Right forelimb (tissue), 1 donor: ENCODE results near the gene MOCOS.

ENCODE experiments used
- DNase-seq: peaks from one replicate; pipeline ENCODE4 v3.0.0-alpha.2; 2018

MOCOS gene

DNA sequence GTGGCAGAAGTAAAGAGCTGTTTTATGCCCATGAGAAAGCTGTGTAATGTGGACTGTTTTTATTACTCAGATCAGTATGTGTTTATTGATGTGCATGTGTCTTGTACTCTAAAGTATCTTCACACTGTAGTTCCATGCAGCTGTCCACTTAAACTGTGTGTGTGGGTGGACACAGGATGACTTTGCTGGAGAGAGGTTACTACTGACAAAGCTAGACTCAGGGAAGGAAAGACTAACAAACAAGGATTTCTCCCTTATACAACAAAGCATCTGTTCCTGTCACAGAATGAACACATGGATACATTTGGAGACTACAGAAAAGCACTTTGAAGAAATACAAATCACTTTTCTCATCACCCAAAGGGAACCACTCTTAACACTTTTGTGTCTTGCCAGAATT, 120.2 kb downstream of the MOCOS start:
- no peak for DNase-seq

DNA sequence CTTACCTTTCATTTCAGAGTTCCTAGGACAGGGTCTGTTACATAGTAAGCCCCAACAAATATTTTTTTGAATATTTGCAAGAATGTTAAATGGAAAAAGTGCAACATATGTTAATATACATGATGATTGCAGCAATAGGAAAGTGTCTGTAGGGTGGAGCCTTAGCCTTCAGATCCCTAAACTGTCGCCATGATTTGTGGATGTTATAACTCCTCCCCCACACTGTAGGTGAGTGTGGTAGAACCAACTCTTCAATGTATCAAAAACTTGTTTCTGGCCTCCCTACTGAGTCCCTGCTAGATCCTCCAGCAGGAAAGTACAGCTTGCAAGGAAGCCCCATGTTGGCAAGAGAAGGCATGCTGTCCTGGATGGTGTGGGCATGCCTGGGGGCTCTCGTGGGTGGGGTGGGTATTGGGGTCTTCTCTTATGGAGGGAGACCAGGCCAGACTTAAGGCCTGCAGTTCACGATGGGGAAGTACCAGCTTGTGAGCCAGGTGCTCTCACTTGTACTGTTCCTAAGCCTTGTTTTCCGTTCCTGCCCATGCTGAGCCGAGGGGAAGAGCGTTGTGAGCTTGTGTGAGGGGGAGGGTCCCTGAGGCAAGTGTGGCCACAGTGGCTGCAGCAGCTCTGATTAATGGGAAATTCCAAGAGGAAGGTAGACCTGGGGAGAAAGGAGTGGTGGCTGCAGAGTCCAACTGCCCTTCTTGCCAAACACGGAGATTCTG, 121.6 kb downstream of the MOCOS start:
- no peak for DNase-seq

DNA sequence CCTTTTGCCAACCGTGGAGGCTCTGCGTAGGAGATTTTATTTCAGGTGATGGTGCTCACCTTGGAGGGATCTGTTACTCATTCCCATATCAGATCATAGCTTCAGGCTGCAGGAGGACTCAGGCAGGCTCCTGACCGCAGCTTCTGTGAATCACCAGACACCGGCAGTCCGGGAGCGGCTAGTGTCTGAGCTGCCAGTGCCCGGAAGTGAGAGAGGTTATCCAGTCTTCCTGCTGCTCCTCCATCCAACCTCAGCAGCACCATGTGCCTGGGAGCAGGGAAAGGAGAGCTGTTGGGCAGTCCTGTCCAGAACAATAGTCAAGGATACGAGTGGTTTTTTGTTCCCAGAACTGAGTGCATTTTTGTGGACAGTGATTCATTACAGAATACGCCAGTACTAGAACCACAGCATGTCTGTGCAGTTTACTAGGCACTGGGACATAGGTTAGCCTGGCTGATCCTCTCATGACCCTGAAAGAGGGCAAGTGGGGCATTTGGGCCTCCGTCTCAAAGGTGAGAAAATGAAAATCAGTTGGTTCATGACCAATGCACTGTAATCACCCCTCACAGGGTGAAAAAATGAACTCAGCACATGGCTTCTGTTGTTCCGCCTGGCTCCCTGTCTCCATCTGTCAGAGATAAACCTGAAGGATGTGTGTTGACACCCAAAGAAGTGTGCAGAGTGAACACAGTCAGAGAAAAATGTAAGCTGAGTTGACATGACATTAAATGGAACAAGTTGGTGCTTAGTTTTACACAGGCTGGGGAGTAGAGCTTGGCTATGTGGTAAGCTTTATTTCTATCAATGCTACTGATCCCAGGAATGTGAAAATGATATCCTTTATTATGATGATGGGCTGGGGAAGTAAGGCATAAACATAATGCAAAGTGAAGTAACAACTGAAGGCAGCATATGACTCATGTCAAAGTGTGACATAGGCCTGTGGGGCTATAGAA, 122.4 kb downstream of the MOCOS start:
- DNase-seq, result no peak

DNA sequence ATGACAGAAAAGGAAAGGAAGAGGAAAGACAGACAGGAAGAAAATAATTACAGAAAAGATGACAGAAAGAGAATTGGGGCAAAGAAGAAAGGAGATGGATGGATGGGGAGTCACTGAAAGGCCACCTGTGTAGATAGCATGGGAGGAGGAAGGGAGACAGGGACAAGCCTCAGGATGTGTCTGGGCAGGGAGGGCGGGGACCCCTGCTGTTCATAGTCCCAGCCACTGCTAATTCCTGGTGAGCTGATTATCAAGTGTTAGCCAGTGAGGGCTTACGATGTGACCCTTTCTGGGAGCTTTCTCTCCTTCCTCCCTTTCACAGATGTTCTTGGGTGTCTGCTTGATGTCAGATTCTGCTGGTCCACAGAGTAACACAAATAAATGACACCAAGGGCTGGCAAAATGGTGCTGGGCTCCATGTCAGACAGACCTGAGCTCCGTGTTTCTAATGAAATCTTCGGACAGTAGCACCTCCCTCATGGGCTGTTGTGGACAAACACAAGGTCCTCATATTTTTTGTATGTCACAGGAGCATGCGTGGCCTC, 123.8 kb downstream of the MOCOS start:
- no peak for DNase-seq

DNA sequence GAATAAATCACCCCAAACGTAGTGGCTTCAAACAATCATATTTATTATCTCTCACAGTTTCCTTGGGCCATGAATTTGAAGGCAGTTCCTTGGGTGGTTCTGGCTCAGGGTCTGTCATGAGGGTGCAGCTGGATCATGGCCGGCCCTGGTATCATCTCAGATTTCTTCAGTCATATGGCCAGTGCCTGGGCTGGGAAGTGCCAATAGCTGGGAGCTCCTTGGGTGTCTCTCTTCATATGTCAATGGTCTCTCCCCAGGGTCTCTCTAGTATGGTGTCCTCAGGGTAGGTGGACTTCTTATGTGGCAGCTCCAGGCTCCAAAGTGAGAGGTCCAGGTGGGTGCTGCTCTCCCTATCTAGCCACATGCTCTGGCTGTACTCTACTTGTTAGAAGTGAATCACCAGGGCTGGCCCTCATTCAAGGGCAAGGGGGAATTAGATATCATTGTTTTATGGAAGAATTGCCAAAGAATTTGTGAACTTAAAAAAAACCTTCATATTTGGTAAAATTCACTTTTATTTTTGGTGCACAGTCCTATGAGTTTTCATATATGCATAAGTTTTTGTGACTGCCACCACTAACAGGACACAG, 125.6 kb downstream of the MOCOS start:
- DNase-seq, result no peak

DNA sequence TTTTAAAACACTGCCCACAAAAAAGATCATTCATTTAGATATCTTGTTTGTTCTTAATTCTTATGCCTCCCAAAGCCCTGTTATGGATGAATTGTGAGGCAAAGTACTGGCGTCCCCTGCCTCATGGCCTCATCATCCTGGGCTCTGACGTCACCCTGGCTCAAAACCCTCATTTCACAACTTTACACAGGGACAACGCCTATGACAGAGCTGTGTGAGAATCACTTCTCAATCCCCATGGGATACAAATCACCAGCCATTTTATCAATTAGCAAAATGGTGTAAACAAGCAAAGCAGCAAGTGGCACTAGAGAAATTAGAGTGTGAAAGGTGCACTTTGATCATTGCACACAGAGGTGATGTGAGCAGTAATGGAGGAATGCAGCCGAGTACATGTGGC, 126.8 kb downstream of the MOCOS start:
- no peak for DNase-seq

DNA sequence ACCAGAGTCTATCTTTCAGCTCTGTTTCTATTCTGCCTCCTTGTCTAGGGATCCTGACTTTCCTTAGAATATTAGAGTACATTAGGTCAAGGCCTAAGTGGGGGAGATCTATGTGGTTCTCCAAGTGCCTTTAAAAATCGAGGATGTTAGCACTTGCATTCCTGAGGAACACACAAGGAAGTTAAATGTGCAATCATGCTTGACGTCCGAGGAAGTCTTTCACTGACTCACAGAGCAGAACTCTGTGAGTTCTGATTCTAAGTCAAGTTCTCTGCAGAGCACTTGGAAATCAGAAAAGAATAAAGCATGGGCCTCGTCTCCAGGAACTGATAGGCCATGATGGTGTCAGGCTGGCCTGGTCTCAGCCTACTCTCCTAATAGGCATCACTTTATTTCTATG, 127.5 kb downstream of the MOCOS start:
- DNase-seq, result no peak

DNA sequence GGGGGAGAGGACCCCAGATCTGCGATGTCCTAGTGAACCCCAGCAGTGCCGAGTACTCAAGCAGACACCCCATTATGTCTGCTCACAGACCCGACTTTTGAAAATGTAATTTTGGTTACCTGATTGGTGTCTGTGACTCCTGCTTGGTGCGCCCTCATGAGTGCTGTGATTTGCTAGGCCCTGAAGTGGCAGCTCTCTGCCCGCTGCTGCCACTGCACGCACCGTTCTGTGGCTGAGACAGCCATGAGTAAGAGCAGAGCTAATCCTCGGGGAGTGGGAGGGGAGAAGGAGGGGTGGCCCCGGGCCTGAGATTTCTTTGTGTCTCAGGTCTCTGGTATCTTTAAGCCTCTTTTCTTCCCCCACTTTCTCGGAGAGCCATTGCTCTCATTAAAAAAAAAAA, 128.4 kb downstream of the MOCOS start:
- DNase-seq, result no peak

DNA sequence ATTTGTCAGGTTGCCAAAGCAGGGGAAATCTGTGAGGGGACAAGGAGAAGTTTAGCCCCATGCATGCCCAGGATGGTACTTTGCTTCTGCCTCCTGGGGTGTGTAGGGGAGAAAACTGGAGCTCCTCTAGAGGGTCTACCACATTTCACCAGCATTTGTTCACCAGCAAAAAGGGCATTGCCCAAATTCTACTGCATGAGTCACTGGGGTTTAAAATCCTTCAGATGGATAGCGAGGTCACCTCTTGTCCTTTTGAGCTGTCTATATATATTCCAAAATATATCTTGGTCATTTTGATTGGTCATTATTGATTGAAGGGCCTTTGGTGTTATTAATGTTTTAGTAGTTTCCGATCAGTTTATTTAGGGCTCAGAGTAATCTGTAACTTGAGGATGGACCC, 128.9 kb downstream of the MOCOS start:
- DNase-seq, result no peak
